GM23338 (cell line): ENCODE measurements around the gene PIK3R3. TPM values are rescaled to one million over a fixed set of nuclear protein-coding genes. Genes with fewer than 3 reads are reported as not detected.

Source experiments
- ATAC-seq: fragments of 200-7000 bp; cut with Tn5 transposase; 3 replicates; pipeline ENCODE4 v1.9.1; 2020
- DNase-seq: peaks from one replicate; pipeline ENCODE4 v3.0.0-alpha.2; 2015; ENCODE audit warnings: low spot score
- H2AFZ ChIP-seq: fragments of 200-600 bp; sonication (generic); 2 replicates; pipeline ENCODE4 v1.8.0; 2016; ENCODE audit warnings: antibody characterized with exemption, mild to moderate bottlenecking, moderate library complexity
- H3F3A ChIP-seq: fragments of 200-600 bp; sonication (generic); replicated peaks from 2 replicates; pipeline ENCODE4 v1.8.0; 2017; ENCODE audit warnings: antibody characterized with exemption, mixed run types, low read depth
- H3K27ac ChIP-seq: fragments of 200-600 bp; sonication (generic); 2 replicates; pipeline ENCODE4 v1.6.1; 2016; ENCODE audit warnings: low read depth
- H3K27me3 ChIP-seq: fragments of 200-600 bp; sonication (generic); 2 replicates; pipeline ENCODE4 v1.8.0; 2016; ENCODE audit warnings: mild to moderate bottlenecking, mixed run types, moderate library complexity; ENCODE audit not compliant: insufficient read depth
- H3K36me3 ChIP-seq: fragments of 200-600 bp; sonication (generic); 2 replicates; pipeline ENCODE4 v1.8.0; 2016; ENCODE audit warnings: mild to moderate bottlenecking; ENCODE audit not compliant: insufficient read depth
- H3K4me1 ChIP-seq: fragments of 200-600 bp; sonication (generic); 2 replicates; pipeline ENCODE4 v1.8.0; 2016; ENCODE audit warnings: mild to moderate bottlenecking, moderate library complexity; ENCODE audit not compliant: insufficient read depth
- H3K4me2 ChIP-seq: fragments of 200-600 bp; sonication (generic); 2 replicates; pipeline ENCODE4 v1.7.1; 2017; ENCODE audit warnings: mixed run types
- H3K4me3 ChIP-seq: fragments of 200-600 bp; sonication (generic); 2 replicates; pipeline ENCODE4 v1.6.1; 2016; ENCODE audit warnings: mixed run types
- H3K79me2 ChIP-seq: fragments of 200-600 bp; sonication (generic); replicated peaks from 2 replicates; pipeline ENCODE4 v1.8.0; 2017; ENCODE audit warnings: mild to moderate bottlenecking; ENCODE audit not compliant: insufficient read depth
- H3K9me2 ChIP-seq: fragments of 200-600 bp; sonication (generic); 2 replicates; pipeline ENCODE4 v1.8.0; 2017; ENCODE audit not compliant: insufficient read depth
- H4K20me1 ChIP-seq: fragments of 200-600 bp; sonication (generic); replicated peaks from 2 replicates; pipeline ENCODE4 v1.8.0; 2017; ENCODE audit warnings: mild to moderate bottlenecking; ENCODE audit not compliant: insufficient read depth
- H3K27ac Mint-ChIP-seq: 2 replicates; pipeline ENCODE4 v1.8.0; 2020; ENCODE audit warnings: inconsistent platforms, mild to moderate bottlenecking, moderate library complexity, mixed read lengths
- H3K27me3 Mint-ChIP-seq: 3 replicates; pipeline ENCODE4 v1.8.0; 2022; ENCODE audit warnings: low read depth, mild to moderate bottlenecking, moderate library complexity, mixed read lengths, inconsistent platforms; ENCODE audit not compliant: insufficient read depth, poor library complexity
- H3K36me3 Mint-ChIP-seq: 3 replicates; pipeline ENCODE4 v1.8.0; 2021; ENCODE audit warnings: low read depth, mild to moderate bottlenecking, inconsistent platforms, moderate library complexity, mixed read lengths
- H3K4me1 Mint-ChIP-seq: 3 replicates; pipeline ENCODE4 v1.8.0; 2020; ENCODE audit warnings: mild to moderate bottlenecking, inconsistent platforms, mixed read lengths
- H3K4me3 Mint-ChIP-seq: 3 replicates; pipeline ENCODE4 v1.8.0; 2021; ENCODE audit warnings: moderate library complexity, mild to moderate bottlenecking, inconsistent platforms, mixed read lengths
- H3K9me3 Mint-ChIP-seq: 3 replicates; pipeline ENCODE4 v1.8.0; 2020; ENCODE audit warnings: moderate library complexity, mild to moderate bottlenecking, inconsistent platforms, mixed read lengths
- CREB1 ChIP-seq: fragments of 250-450 bp; sonication (Bioruptor Pico); IDR thresholded peaks from 2 replicates; pipeline ENCODE4 v1.5.0; 2020; ENCODE audit warnings: low read depth, mild to moderate bottlenecking, moderate library complexity
- EZH2 ChIP-seq: fragments of 200-600 bp; sonication (generic); IDR thresholded peaks from one replicate; pipeline ENCODE4 v1.8.0; 2017; ENCODE audit warnings: antibody characterized with exemption, mild to moderate bottlenecking, low read depth; ENCODE audit not compliant: unreplicated experiment
- EZH2phosphoT487 ChIP-seq: fragments of 200-600 bp; sonication (generic); IDR thresholded peaks from one replicate; pipeline ENCODE4 v1.8.1; 2018; ENCODE audit warnings: antibody characterized with exemption; ENCODE audit not compliant: unreplicated experiment
- JUNB ChIP-seq: IDR thresholded peaks from one replicate; pipeline ENCODE4 v1.6.1; 2016; ENCODE audit warnings: antibody characterized with exemption; ENCODE audit not compliant: unreplicated experiment
- NANOG ChIP-seq: IDR thresholded peaks from 2 replicates; pipeline ENCODE4 v1.6.1; 2016; ENCODE audit warnings: antibody characterized with exemption, borderline replicate concordance
- POLR2AphosphoS5 ChIP-seq: IDR thresholded peaks from 2 replicates; pipeline ENCODE4 v1.6.1; 2016; ENCODE audit warnings: antibody characterized with exemption, low read depth
- STAT1 ChIP-seq: IDR thresholded peaks from one replicate; pipeline ENCODE4 v1.6.1; 2016; ENCODE audit warnings: antibody characterized with exemption; ENCODE audit not compliant: unreplicated experiment
- ZNF114 ChIP-seq: fragments of 250-450 bp; sonication (Bioruptor Pico); IDR thresholded peaks from 2 replicates; pipeline ENCODE4 v1.5.0; 2020; ENCODE audit warnings: mild to moderate bottlenecking, moderate library complexity
- ZNF331 ChIP-seq: fragments of 250-450 bp; sonication (Bioruptor Pico); IDR thresholded peaks from 2 replicates; pipeline ENCODE4 v1.5.0; 2020; ENCODE audit warnings: low read depth, mild to moderate bottlenecking, moderate library complexity
- polyA plus RNA-seq: library from polyadenylated mRNA; unstranded; fragments of >200 nt; fragmentation: Nextera tagmentation; extraction: Ambion mirVana; gene quantifications from 2 replicates; pipeline ENCODE4 v1.2.1, GENCODE V29; 2016
- total RNA-seq: library from RNA; depleted of rRNA; stranded (reverse); fragments of >200 nt; shearing (Covaris generic); gene quantifications from 2 replicates; pipeline ENCODE4 v1.2.3, GENCODE V29; 2014
- TF ChIP-seq, protein P1 (sequence below): IDR thresholded peaks from 2 replicates; pipeline ENCODE4 v1.6.1; 2016; ENCODE audit warnings: antibody characterized with exemption
- TF ChIP-seq, protein P2 (sequence below), 2 experiments: fragments of 200-600 bp in 1 of 2; sonication (generic) in 1 of 2; conservative IDR thresholded peaks; 2 replicates each; pipeline versions ENCODE4 v1.5.1 to v1.6.1; 2016 to 2017; ENCODE audit warnings: antibody characterized with exemption in 2 of 2, low read depth in 2 of 2, mild to moderate bottlenecking in 2 of 2, moderate library complexity in 1 of 2
- TF ChIP-seq, protein P3 (sequence below): fragments of 250-450 bp; sonication (Bioruptor Pico); IDR thresholded peaks from 2 replicates; pipeline ENCODE4 v1.5.0; 2020; ENCODE audit warnings: mild to moderate bottlenecking, moderate library complexity
- TF ChIP-seq, protein P4 (sequence below): IDR thresholded peaks from one replicate; pipeline ENCODE4 v1.6.1; 2018; ENCODE audit warnings: antibody characterized with exemption; ENCODE audit not compliant: unreplicated experiment

The PIK3R3 gene
- total and polyA plus RNA-seq, 2 experiments from 2014 or later: 7.5 to 8.6 TPM

DNA sequence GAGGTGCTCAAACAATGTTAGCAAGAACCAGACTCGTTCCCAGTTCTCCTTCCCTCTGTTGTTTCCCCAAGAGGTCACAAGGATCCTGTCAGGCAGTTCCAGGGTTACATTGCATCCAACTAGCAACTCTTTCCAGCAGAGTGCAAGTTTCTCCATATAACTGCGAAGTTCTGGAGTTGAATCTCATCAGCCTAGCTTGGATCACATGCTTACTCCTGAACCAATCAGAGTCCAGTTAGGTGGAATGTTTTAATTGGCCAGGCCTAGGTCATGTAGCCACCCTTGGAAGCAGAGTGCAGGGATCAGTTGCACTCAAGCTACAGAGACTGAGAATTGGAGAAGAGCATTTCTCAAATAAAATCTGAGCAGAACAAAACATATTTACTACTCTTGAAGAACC, 15.9 kb upstream of the PIK3R3 start:
- TF ChIP-seq, protein P1, sequence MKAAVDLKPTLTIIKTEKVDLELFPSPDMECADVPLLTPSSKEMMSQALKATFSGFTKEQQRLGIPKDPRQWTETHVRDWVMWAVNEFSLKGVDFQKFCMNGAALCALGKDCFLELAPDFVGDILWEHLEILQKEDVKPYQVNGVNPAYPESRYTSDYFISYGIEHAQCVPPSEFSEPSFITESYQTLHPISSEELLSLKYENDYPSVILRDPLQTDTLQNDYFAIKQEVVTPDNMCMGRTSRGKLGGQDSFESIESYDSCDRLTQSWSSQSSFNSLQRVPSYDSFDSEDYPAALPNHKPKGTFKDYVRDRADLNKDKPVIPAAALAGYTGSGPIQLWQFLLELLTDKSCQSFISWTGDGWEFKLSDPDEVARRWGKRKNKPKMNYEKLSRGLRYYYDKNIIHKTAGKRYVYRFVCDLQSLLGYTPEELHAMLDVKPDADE: no peak
- TF ChIP-seq ZNF114: no peak
- TF ChIP-seq JUNB: no peak
- no peak for TF ChIP-seq POLR2AphosphoS5
- TF ChIP-seq NANOG: no peak
- TF ChIP-seq, protein P2, sequence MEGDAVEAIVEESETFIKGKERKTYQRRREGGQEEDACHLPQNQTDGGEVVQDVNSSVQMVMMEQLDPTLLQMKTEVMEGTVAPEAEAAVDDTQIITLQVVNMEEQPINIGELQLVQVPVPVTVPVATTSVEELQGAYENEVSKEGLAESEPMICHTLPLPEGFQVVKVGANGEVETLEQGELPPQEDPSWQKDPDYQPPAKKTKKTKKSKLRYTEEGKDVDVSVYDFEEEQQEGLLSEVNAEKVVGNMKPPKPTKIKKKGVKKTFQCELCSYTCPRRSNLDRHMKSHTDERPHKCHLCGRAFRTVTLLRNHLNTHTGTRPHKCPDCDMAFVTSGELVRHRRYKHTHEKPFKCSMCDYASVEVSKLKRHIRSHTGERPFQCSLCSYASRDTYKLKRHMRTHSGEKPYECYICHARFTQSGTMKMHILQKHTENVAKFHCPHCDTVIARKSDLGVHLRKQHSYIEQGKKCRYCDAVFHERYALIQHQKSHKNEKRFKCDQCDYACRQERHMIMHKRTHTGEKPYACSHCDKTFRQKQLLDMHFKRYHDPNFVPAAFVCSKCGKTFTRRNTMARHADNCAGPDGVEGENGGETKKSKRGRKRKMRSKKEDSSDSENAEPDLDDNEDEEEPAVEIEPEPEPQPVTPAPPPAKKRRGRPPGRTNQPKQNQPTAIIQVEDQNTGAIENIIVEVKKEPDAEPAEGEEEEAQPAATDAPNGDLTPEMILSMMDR (conservative IDR thresholded peaks at IDR 0.05; ENCODE audit: low read depth in 2 of 2): no peak
- TF ChIP-seq ZNF331 (CRISPR knock-in tag): no peak
- TF ChIP-seq CREB1 (CRISPR knock-in tag): no peak
- TF ChIP-seq STAT1: no peak
- no peak for TF ChIP-seq EZH2
- TF ChIP-seq, protein P3, sequence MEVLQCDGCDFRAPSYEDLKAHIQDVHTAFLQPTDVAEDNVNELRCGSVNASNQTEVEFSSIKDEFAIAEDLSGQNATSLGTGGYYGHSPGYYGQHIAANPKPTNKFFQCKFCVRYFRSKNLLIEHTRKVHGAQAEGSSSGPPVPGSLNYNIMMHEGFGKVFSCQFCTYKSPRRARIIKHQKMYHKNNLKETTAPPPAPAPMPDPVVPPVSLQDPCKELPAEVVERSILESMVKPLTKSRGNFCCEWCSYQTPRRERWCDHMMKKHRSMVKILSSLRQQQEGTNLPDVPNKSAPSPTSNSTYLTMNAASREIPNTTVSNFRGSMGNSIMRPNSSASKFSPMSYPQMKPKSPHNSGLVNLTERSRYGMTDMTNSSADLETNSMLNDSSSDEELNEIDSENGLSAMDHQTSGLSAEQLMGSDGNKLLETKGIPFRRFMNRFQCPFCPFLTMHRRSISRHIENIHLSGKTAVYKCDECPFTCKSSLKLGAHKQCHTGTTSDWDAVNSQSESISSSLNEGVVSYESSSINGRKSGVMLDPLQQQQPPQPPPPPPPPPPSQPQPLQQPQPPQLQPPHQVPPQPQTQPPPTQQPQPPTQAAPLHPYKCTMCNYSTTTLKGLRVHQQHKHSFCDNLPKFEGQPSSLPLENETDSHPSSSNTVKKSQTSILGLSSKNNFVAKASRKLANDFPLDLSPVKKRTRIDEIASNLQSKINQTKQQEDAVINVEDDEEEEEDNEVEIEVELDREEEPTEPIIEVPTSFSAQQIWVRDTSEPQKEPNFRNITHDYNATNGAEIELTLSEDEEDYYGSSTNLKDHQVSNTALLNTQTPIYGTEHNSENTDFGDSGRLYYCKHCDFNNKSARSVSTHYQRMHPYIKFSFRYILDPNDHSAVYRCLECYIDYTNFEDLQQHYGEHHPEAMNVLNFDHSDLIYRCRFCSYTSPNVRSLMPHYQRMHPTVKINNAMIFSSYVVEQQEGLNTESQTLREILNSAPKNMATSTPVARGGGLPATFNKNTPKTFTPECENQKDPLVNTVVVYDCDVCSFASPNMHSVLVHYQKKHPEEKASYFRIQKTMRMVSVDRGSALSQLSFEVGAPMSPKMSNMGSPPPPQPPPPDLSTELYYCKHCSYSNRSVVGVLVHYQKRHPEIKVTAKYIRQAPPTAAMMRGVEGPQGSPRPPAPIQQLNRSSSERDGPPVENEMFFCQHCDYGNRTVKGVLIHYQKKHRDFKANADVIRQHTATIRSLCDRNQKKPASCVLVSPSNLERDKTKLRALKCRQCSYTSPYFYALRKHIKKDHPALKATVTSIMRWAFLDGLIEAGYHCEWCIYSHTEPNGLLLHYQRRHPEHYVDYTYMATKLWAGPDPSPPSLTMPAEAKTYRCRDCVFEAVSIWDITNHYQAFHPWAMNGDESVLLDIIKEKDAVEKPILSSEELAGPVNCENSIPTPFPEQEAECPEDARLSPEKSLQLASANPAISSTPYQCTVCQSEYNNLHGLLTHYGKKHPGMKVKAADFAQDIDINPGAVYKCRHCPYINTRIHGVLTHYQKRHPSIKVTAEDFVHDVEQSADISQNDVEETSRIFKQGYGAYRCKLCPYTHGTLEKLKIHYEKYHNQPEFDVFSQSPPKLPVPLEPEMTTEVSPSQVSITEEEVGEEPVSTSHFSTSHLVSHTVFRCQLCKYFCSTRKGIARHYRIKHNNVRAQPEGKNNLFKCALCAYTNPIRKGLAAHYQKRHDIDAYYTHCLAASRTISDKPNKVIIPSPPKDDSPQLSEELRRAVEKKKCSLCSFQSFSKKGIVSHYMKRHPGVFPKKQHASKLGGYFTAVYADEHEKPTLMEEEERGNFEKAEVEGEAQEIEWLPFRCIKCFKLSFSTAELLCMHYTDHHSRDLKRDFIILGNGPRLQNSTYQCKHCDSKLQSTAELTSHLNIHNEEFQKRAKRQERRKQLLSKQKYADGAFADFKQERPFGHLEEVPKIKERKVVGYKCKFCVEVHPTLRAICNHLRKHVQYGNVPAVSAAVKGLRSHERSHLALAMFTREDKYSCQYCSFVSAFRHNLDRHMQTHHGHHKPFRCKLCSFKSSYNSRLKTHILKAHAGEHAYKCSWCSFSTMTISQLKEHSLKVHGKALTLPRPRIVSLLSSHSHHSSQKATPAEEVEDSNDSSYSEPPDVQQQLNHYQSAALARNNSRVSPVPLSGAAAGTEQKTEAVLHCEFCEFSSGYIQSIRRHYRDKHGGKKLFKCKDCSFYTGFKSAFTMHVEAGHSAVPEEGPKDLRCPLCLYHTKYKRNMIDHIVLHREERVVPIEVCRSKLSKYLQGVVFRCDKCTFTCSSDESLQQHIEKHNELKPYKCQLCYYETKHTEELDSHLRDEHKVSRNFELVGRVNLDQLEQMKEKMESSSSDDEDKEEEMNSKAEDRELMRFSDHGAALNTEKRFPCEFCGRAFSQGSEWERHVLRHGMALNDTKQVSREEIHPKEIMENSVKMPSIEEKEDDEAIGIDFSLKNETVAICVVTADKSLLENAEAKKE (CRISPR knock-in tag): no peak
- no peak for TF ChIP-seq EZH2phosphoT487
- TF ChIP-seq, protein P4, sequence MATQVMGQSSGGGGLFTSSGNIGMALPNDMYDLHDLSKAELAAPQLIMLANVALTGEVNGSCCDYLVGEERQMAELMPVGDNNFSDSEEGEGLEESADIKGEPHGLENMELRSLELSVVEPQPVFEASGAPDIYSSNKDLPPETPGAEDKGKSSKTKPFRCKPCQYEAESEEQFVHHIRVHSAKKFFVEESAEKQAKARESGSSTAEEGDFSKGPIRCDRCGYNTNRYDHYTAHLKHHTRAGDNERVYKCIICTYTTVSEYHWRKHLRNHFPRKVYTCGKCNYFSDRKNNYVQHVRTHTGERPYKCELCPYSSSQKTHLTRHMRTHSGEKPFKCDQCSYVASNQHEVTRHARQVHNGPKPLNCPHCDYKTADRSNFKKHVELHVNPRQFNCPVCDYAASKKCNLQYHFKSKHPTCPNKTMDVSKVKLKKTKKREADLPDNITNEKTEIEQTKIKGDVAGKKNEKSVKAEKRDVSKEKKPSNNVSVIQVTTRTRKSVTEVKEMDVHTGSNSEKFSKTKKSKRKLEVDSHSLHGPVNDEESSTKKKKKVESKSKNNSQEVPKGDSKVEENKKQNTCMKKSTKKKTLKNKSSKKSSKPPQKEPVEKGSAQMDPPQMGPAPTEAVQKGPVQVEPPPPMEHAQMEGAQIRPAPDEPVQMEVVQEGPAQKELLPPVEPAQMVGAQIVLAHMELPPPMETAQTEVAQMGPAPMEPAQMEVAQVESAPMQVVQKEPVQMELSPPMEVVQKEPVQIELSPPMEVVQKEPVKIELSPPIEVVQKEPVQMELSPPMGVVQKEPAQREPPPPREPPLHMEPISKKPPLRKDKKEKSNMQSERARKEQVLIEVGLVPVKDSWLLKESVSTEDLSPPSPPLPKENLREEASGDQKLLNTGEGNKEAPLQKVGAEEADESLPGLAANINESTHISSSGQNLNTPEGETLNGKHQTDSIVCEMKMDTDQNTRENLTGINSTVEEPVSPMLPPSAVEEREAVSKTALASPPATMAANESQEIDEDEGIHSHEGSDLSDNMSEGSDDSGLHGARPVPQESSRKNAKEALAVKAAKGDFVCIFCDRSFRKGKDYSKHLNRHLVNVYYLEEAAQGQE: no peak
- Mint-ChIP-seq H3K4me3 (no peak overlapping the region), H3K36me3 (no peaks in the 10 kb centered on the region), H3K27ac (no peak overlapping the region), H3K4me1 (peaks cover 7% of the 10 kb centered on the region), H3K27me3 (peaks cover 6% of the 10 kb centered on the region), H3K9me3 (no peaks in the 10 kb centered on the region)
- Histone ChIP-seq H3K36me3 (no peaks in the 10 kb centered on the region), H3K4me1 (no peaks in the 10 kb centered on the region; the same call in none of the 2 replicates), H3K4me2 (no peak overlapping the region), H3F3A (no peaks in the 10 kb centered on the region), H3K4me3 (no peak overlapping the region), H3K9me2 (0 out of 2 replicates have a peak, but pooled peaks cover 3% of the 10 kb centered on the region), H3K79me2 (no peaks in the 10 kb centered on the region), H2AFZ (peak overlapping the region; percentile 8; the same call in 1 of the 2 replicates), H4K20me1 (no peaks in the 10 kb centered on the region), H3K27ac (no peak overlapping the region), H3K27me3 (no peaks in the 10 kb centered on the region)
- ATAC-seq (no peak; the same call in 1 of the 3 replicates), DNase-seq (no peak)
